ENCODE data around the gene HCN2.
A peak's percentile ranks its signal among the peaks of the same experiment; 100 is the strongest.

Gene HCN2

GRCh38 chr19:660793-661426 lies 71.2 kb downstream of the HCN2 start:
- DNase-seq, result no peak

GRCh38 chr19:661427-662196 lies 71.9 kb downstream of the HCN2 start:
- DNase-seq, result no peak

- peak; percentile 53 for DNase-seq
Observed at GRCh38 chr19:662207-662961, 72.7 kb downstream of the HCN2 start.

GRCh38 chr19:662962-663681 lies 73.4 kb downstream of the HCN2 start, which contains the start of gene RNF126:
Gene RNF126 (minus strand): TSS chr19:663214. CDS start chr19:663121, 93 bp downstream.
- peak; percentile 94 for DNase-seq

- no peak for DNase-seq
Observed at GRCh38 chr19:663682-664117, 74.0 kb downstream of the HCN2 start.

- DNase-seq, result peak; percentile 74
Observed at GRCh38 chr19:664913-665443, 75.3 kb downstream of the HCN2 start.
